Suprapubic skin (tissue), 3 donors: ENCODE data around the gene ANKLE2.

Experiments used
- POLR2A ChIP-seq, 2 donors: fragments of 450-650 bp; IDR thresholded peaks; one replicate each; pipeline ENCODE4 v1.6.1; 2017; ENCODE audit warnings: antibody characterized with exemption in 2 of 2, mild to moderate bottlenecking in 2 of 2, moderate library complexity in 2 of 2
- TF ChIP-seq, protein P1 (sequence below), 2 donors: fragments of 200-600 bp in 1 of 2; fragments of 450-650 bp in 1 of 2; sonication (generic) in 1 of 2; IDR thresholded peaks; one replicate each; pipeline ENCODE4 v1.5.1; 2016 to 2019; ENCODE audit warnings: antibody characterized with exemption in 2 of 2, mild to moderate bottlenecking in 1 of 2, moderate library complexity in 1 of 2

DNA sequence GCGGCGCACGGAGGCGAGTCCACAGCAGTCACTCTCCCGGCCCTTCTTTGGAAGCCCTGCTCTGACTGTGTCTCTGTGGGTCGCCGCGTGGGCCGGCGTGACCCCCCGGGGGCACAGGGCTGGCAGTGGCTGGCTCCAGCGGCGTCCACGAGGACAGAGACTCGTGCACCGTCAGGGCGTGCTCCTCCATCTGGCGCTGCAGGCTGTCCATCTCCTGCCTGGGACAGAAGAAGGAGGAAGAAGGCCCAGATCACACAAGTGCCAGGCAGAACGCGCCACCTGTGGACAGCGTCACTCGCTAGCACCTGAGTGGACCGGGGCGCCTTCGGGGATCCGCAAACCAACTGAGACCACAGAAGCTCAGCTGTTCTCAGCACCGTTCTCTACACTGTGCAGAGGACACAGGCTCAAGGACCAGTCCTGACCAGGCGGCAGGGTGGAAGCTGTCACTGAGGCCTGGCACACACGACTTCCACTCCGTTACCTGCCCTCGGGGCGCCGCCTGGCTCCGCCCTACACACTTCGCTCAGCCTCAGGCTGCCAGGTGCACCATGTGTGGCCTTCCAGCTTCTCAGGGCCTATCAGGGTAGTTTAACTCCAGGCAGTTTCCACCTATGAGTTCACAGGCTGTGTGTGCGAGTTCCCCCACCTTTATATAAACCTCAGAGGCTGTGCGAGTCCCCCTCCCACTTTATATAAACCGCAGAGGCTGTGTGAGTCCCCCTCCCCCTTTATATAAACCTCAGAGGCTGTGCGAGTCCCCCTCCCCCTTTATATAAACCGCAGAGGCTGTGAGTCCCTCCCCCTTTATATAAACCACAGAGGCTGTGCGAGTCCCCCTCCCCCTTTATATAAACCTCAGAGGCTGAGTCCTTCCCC, 11.7 kb upstream of the ANKLE2 start:
- TF ChIP-seq POLR2A (IDR thresholded peaks at IDR 0.05) = no peak
- TF ChIP-seq, protein P1, sequence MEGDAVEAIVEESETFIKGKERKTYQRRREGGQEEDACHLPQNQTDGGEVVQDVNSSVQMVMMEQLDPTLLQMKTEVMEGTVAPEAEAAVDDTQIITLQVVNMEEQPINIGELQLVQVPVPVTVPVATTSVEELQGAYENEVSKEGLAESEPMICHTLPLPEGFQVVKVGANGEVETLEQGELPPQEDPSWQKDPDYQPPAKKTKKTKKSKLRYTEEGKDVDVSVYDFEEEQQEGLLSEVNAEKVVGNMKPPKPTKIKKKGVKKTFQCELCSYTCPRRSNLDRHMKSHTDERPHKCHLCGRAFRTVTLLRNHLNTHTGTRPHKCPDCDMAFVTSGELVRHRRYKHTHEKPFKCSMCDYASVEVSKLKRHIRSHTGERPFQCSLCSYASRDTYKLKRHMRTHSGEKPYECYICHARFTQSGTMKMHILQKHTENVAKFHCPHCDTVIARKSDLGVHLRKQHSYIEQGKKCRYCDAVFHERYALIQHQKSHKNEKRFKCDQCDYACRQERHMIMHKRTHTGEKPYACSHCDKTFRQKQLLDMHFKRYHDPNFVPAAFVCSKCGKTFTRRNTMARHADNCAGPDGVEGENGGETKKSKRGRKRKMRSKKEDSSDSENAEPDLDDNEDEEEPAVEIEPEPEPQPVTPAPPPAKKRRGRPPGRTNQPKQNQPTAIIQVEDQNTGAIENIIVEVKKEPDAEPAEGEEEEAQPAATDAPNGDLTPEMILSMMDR (IDR thresholded peaks at IDR 0.05) = no peak
